NCI-H2196 (cell line): ENCODE data around the gene LHFPL3.

Source experiments
- DNase-seq: peaks from one replicate; lab custom pipeline; 2025; ENCODE audit not compliant: unreplicated experiment; lab: John Stamatoyannopoulos, UW

The LHFPL3 gene

GRCh38 chr7:104955276-104955675 is 626.9 kb downstream of the LHFPL3 start:
- DNase-seq, result no peak
